Inflammatory macrophage (primary cell): ENCODE results near the gene WDR18.
"Not testable (repeated sequence)": the region's sequence is repeated elsewhere in the genome, so short reads cannot be mapped to it uniquely, and the experiment has no call there.

Experiments used
- DNase-seq, 2 donors: peaks; one replicate each; pipeline ENCODE4 v3.0.0-alpha.2; 2020 to 2022

WDR18 gene

GRCh38 chr19:1020868-1021425, 36.8 kb downstream of the WDR18 start, which contains the start of gene TMEM259:
TMEM259 (minus strand) TSS chr19:1021123; CDS start chr19:1020996, 127 bp downstream.
- peak; percentile 97 to 98 for DNase-seq

- DNase-seq, result not testable (repeated sequence)
Measured at GRCh38 chr19:1023883-1024188, 39.7 kb downstream of the WDR18 start.

GRCh38 chr19:1025080-1025479, 40.9 kb downstream of the WDR18 start:
- not testable (repeated sequence) for DNase-seq

DNA sequence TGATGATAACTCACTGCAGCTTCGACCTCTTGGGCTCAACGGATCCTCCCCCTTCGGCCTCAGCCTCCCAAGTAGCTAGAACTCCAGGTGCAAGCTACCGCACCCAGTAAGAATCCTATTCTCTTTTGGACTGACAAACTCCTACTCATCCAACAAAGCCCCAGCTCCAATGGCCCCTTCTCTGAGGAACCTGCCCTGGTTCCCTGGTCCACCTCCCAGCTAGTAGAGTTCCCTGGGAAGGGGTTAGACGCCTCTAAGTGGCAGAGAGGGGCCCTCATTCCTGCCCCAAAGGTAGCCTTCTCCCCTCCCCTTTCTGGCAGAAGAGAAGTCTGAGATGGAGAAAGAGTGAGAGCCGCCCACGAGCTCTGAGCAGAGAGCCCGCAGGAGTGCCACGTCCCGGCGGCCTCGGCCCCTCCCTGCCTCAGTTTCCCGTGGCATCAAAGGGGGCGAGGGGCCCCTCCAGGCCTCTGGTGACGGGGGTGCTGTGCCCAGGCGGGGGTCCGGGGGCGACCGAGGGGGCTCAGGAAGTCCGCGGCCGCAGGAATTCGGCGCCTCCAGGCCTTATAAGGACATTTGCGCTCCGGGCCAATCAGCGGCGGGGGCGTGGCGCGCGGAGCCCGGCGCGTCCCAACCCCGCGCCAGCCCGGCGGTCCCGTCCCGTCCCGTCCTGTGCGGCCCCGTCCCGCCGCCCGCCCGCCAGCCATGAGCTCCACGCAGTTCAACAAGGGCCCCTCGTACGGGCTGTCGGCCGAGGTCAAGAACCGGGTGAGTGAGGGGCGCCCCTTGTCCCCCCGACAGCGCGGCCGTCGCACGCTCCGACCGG, 42.0 kb downstream of the WDR18 start, which contains the start of gene CNN2:
Gene CNN2 (plus strand): TSS at position 649 of the 823 bp plus-strand sequence. CDS start 54 bp downstream, at position 703.
- peak; percentile 69 to 82 for DNase-seq

DNA sequence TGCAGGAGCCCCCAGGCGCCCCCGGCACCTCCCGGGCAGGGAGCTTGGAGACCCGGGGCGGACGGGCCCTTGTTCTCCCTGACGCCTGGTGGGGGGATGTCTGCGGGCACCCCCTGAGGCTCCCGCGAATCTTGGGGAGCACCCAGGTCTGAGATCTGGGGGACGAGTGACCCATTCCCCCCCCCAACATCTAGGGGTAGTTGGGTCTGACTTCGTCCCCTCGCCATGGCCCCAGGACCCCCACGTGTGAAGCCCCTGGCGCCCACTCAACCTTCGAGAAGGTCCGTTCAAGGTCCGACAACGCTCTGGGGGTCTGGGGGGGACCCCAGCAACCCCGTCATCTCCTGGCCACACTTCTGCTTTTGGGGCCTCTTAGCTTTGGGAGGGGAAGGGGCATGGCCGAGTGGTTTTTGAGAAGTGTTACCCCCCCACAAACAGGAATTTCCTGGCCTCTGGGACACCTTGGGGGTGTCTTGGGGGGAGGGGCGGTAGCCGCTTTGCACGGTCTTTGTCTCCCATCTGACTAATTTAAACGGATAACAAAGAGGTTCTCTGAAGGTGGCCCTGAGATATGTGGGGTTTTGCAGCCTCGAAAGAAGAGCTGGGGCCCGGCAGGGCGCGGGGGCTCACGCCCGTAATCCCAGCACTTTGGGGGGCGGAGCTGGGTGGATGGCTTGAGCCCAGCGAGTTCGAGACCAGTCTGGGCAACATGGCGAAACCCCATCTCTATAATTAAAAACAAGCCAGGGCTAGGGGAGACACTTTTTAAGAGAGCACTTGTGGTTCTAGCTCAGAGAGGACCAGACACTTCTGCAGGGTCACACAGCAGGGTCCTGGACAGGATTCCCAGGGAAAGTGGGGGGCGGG, 42.9 kb downstream of the WDR18 start:
- peak; percentile 22 to 28 for DNase-seq

GRCh38 chr19:1027650-1028061, 43.5 kb downstream of the WDR18 start:
- DNase-seq, result no peak

DNA sequence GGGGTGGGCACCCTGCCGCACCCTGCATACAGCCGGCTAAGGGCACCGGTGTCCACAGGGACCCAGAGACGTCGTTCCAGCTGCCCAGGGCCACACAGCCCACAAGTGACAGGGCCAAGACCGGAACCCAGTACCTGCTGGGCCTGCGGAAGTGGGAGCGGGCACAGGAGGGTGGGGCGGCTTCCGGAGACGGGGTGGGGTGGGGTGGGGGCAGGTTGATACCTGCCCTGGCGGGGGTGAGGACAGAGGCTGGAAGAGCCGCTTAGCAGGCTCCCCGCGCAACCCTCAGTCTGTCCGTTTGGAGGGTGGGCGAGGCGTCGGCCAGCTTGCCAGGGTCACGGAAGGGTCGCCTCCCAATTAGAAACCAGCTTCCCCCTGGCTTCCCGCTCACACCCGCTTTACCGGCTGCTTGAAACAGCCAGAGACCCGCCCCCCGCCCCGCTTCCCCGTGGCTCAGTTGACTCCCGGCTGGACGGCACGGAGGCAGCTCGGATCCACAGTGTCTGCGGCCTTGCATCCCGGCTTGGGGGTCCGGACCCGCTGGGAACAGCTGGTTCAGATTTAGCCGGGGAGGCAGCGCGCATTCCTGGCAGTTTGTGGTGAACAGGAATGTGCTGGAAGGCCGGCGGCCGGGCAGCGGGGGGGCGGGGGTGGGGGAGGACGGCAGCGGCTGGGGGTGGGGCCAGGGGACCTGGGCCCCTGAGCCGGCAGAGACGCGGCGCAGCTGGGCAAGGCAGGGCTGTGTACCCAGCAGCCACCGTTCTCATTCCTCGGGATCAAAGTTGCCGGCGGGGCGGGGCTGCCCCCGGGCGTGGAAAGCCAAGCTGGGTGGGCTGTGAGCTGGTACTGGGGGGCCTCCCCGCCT, 44.1 kb downstream of the WDR18 start:
- peak; percentile 27 to 42 for DNase-seq

GRCh38 chr19:1032264-1032867, 48.2 kb downstream of the WDR18 start:
- no peak for DNase-seq

GRCh38 chr19:1035998-1036621, 52.0 kb downstream of the WDR18 start:
- no peak for DNase-seq

- no peak for DNase-seq
Measured at GRCh38 chr19:1037621-1038064, 53.5 kb downstream of the WDR18 start.

- DNase-seq, result no peak
Measured at GRCh38 chr19:1038978-1039645, 55.0 kb downstream of the WDR18 start.

DNA sequence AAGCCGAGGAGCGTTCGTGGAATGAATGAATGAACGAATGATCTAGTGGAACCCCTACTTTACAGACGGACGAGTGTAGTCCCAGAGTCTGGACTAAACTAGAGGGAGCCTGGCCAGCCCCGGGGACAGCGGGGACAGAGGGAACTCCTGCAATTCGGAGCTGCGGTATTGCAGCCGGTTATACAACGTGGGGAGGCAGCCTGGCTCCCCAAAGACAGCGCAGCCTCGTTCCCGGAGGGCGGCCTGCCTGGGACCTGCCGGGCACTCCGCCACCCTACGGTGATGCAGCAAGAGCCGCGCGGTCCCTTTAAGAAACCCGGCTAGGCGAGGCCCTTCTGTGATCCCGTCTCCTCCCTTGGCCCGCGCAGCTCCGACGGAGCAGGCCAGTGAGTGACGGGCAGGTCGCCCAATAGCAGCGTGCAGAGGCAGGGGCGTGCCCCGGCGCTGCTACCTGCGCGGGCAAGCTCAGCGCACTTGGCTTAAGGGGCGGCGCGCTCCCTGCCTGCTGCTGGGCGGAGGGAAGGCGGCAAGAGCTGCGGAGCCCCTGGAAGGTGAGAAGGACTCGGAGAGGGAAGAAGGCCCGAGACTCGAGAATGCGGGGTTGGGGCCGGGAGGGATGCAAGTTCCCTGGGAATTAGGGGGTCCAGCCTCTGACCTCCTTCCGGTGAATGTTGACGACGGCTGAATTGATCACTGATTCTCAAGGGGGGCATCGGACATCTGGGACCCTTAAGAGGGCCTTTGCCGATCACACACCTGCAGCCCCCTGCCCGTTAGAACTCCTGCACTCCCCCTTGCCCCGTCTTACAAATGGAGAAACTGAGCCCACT, 55.7 kb downstream of the WDR18 start, which contains the start of gene ABCA7:
Gene ABCA7 (plus strand): TSS at position 462 of the 830 bp plus-strand sequence. CDS start 1,255 bp downstream, outside the sequence.
- DNase-seq, result peak; percentile 98 to 99

- peak; percentile 90 to 91 for DNase-seq
Measured at GRCh38 chr19:1040476-1041271, 56.5 kb downstream of the WDR18 start.

GRCh38 chr19:1041272-1041834, 57.2 kb downstream of the WDR18 start:
- no peak for DNase-seq

DNA sequence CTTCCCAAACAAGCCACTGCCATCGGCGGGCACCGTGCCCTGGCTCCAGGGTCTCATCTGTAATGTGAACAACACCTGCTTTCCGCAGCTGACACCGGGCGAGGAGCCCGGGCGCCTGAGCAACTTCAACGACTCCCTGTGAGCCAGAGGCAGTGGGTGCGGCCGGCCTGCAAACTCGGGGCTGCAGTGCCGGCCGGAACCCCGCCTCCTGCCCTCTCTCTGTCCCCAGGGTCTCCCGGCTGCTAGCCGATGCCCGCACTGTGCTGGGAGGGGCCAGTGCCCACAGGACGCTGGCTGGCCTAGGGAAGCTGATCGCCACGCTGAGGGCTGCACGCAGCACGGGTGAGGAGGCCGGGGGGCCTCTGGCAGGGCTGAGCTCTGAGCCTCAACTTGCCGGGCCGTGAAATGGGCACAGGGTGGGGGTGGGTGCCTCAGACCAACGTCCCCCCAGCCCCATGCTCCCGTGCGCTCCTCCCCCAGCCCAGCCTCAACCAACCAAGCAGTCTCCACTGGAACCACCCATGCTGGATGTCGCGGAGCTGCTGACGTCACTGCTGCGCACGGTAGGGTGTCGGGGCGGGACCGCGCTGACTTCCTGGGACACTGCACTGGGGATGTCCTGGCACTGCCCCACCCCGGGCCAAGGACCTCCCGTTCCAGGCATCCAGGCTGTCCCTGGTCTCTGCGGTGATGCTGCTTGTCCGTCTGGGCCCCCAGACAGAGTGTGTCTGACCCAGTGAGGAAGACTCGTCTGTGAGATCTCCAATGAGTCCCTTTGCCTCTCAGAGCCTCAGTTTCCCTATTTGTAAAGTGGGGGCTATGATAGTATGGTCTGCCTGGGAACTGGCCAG, 57.9 kb downstream of the WDR18 start:
- DNase-seq, result no peak

- no peak for DNase-seq
Measured at GRCh38 chr19:1042689-1043511, 58.8 kb downstream of the WDR18 start.
